Activated B cell treated with CpG ODN at 0.5 μM for 24 hours (primary cell): ENCODE data around the gene MECP2. TPM values are rescaled to one million over a fixed set of nuclear protein-coding genes. Genes with fewer than 3 reads are reported as not detected.
A peak's percentile ranks its signal among the peaks of the same experiment; 100 is the strongest.

Experiments used
- ATAC-seq: fragments of 200-7000 bp; cut with Tn5 transposase; one replicate; pipeline ENCODE4 v1.10.0; 2021; ENCODE audit warnings: low read depth, mild to moderate bottlenecking, moderate library complexity
- CTCF ChIA-PET: fragments of 350-600 bp; sonication (Branson Sonifier 250); formaldehyde crosslinking; loops from one replicate; lab custom pipeline; 2021; ENCODE audit warnings: antibody characterized with exemption; lab: Charles Lee
- POLR2A ChIA-PET: fragments of 350-600 bp; sonication (Branson Sonifier 250); formaldehyde crosslinking; loops from one replicate; lab custom pipeline; 2021; ENCODE audit warnings: antibody characterized with exemption; lab: Charles Lee
- DNase-seq: peaks from one replicate; pipeline ENCODE4 v3.0.0; 2022
- H3K27ac Mint-ChIP-seq: one replicate; pipeline ENCODE4 v1.8.0; 2020; ENCODE audit warnings: mixed read lengths
- H3K27me3 Mint-ChIP-seq: one replicate; pipeline ENCODE4 v1.8.0; 2021; ENCODE audit warnings: mixed read lengths
- H3K36me3 Mint-ChIP-seq: one replicate; pipeline ENCODE4 v1.8.0; 2021; ENCODE audit warnings: low read depth, mixed read lengths
- H3K4me1 Mint-ChIP-seq: one replicate; pipeline ENCODE4 v1.8.0; 2021; ENCODE audit warnings: mixed read lengths
- H3K4me3 Mint-ChIP-seq: one replicate; pipeline ENCODE4 v1.8.0; 2020; ENCODE audit warnings: mild to moderate bottlenecking, mixed read lengths
- H3K9me3 Mint-ChIP-seq: one replicate; pipeline ENCODE4 v1.8.0; 2020; ENCODE audit warnings: mixed read lengths
- CTCF ChIP-seq: fragments of 200-600 bp; IDR thresholded peaks from one replicate; pipeline ENCODE4 v1.8.0; 2022; ENCODE audit warnings: antibody characterized with exemption, mild to moderate bottlenecking
- intact Hi-C: fragments of 100-400 bp; cut with micrococcal nuclease; formaldehyde crosslinking; loops from one replicate; pipeline ENCODE4 v1.15.1; 2024
- total RNA-seq: library from RNA; stranded (reverse); gene quantifications from 2 replicates; pipeline ENCODE4 v1.2.3, GENCODE V29; 2022

The MECP2 gene
- total RNA-seq, 1 donor from 2014 or later = 69.0 TPM

GRCh38 chrX:153988493-153988892 lies 109.0 kb downstream of the MECP2 start:
- DNase-seq (no peak), ATAC-seq (no peak)
- intact Hi-C loops = no loop called here
- no peaks in the 10 kb centered on the region for H3K27me3 Mint-ChIP-seq
- POLR2A ChIA-PET = no interaction called here
- no peak for TF ChIP-seq CTCF
- no peaks in the 10 kb centered on the region for H3K9me3 Mint-ChIP-seq
- H3K4me3 Mint-ChIP-seq = no peak overlapping the region
- no peak overlapping the region for H3K27ac Mint-ChIP-seq
- CTCF ChIA-PET = no interaction called here
- no peaks in the 10 kb centered on the region for H3K36me3 Mint-ChIP-seq
- H3K4me1 Mint-ChIP-seq = peaks cover 24% of the 10 kb centered on the region

- Mint-ChIP-seq H3K36me3 (no peaks in the 10 kb centered on the region), H3K27me3 (no peaks in the 10 kb centered on the region), H3K4me3 (peak overlapping the region; percentile 66), H3K27ac (peak overlapping the region; percentile 90), H3K4me1 (peaks cover 55% of the 10 kb centered on the region), H3K9me3 (no peaks in the 10 kb centered on the region)
- ChIA-PET POLR2A (interaction anchor here (0.7 to 3.6 kb wide), 7 partner anchors 11 to 36 kb away, joined by 3 to 17 read pairs (median 5); partner anchors contain the start of genes HCFC1 and IRAK1), CTCF (interaction anchor here (1.6 kb wide), 1 partner anchor 29 kb away, joined by 7 read pairs; no protein-coding TSS in a partner anchor)
- DNase-seq = no peak
- TF ChIP-seq CTCF = no peak
- intact Hi-C loops = loop anchor here (1.0 to 2.0 kb wide), 2 partner anchors 11 to 18 kb away; no protein-coding TSS in a partner anchor
- ATAC-seq = peak; percentile 50
Observed at GRCh38 chrX:153984351-153985178, 113.0 kb downstream of the MECP2 start.

DNA sequence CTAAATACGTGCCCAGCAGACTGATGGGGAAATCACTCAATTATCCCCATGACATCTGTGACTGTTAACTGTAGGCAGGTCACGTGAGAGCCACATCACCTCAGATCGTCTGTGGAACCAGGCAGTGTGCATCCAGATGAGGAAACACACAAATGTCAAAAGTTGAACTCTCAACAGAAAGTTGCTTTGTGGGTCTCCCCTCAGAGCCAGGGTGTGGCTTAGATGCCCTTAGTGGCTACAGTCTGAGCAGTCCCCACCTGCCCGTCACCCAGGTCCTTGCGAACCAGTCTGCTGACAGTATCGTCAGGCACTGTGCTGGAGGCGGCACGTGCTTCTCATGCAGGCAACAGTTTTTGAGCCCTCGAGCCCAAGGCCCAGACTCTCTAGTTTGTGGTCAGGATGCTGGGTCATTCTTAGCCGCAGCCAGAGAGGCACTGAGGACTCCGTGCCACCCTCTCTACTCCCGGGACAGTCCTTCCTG lies 114.2 kb downstream of the MECP2 start:
- Mint-ChIP-seq H3K27me3 (no peaks in the 10 kb centered on the region), H3K9me3 (no peaks in the 10 kb centered on the region), H3K27ac (peak overlapping the region; percentile 90), H3K36me3 (no peaks in the 10 kb centered on the region), H3K4me3 (peak overlapping the region; percentile 19), H3K4me1 (peaks cover 55% of the 10 kb centered on the region)
- ATAC-seq (peak; percentile 17), DNase-seq (no peak)
- TF ChIP-seq CTCF = no peak
- intact Hi-C loops = no loop called here
- ChIA-PET POLR2A (interaction anchor here (3.6 kb wide), 1 partner anchor 13 kb away, joined by 17 read pairs; the partner anchor contains the start of gene HCFC1), CTCF (no interaction called here)

DNA sequence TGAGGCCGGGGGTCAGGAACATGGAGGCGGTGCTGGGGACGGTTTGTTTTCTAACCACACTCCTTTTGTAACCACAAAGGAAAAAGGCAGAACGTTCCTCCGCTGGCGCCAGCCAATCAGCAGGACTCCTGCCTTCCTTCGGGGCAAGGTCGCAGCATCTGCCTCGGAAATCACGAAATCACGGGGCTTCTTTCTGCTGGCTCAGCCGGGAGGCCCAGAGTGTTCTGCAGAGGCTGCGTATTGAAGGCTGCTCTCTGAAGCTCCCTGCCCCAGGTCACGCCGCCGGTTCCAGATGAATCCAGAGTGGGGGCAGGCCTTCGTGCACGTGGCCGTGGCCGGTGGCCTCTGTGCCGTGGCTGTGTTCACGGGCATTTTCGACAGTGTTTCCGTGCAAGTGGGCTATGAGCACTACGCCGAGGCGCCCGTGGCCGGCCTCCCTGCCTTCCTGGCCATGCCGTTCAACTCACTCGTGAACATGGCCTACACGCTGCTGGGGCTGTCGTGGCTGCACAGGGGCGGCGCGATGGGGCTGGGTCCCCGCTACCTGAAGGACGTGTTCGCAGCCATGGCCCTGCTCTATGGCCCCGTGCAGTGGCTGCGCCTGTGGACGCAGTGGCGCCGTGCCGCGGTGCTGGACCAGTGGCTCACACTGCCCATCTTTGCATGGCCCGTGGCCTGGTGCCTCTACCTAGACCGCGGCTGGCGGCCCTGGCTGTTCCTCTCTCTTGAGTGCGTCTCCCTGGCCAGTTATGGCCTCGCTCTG lies 115.6 kb downstream of the MECP2 start:
- ChIA-PET CTCF (interaction anchor here (1.4 kb wide), 1 partner anchor 32 kb away, joined by 7 read pairs; no protein-coding TSS in a partner anchor), POLR2A (interaction anchor here (1.0 to 3.0 kb wide), 4 partner anchors 11 to 508 kb away, joined by 6 to 19 read pairs (median 12); partner anchors contain the start of genes HCFC1 and SLC10A3)
- H3K27me3 Mint-ChIP-seq = no peaks in the 10 kb centered on the region
- no peaks in the 10 kb centered on the region for H3K9me3 Mint-ChIP-seq
- intact Hi-C loops = no loop called here
- H3K4me3 Mint-ChIP-seq = peak overlapping the region; percentile 55
- peaks cover 55% of the 10 kb centered on the region for H3K4me1 Mint-ChIP-seq
- no peak for ATAC-seq
- peak overlapping the region; percentile 92 for H3K27ac Mint-ChIP-seq
- H3K36me3 Mint-ChIP-seq = no peaks in the 10 kb centered on the region
- DNase-seq = no peak
- TF ChIP-seq CTCF = no peak
